ENCODE measurements around the gene KCNJ15. TPM values are rescaled to one million over a fixed set of nuclear protein-coding genes. Genes with fewer than 3 reads are reported as not detected.

Gene KCNJ15
- total RNA-seq, 4 donors from 2014 or later, result 5.8 TPM; not detected in 3

DNA sequence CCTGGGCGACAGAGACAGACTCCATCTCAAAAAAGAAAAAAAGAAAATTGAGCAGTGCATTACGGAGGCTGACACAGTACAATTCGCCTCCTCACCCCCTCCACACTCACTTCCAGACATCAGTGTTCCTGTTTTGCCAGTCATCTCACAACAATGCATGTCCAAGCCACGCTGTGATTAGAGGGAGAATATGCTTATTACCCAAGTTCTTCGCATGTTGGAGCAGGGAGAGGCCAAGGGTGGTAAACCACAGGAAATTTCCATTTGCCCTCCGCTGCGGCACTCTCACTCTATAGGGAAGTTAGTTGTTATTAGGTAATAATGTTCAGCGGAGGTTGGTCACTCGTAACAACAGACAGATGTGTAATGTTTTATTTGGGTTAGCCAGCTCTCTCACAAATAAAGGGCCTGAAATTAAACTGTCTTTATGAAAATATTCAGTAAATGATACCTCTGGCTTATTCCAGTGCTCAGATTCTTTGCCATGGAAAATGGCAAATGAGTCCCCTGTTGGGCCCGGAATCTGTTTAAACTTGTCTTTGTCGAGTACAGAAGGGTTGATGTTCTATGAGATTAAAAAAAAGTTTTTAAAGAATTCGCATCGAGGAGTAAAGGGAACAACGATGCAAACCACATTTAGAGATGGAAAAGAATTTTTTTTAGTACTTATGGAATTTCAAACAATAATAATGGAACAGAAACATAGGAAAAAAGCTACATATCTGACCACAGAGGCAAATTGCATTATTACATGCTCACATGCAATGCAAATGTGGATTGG is 33.1 kb downstream of the KCNJ15 start:
- Histone ChIP-seq H3K4me3 (no peak overlapping the region), H3K27ac (no peak overlapping the region), H3K4me1 (no peaks in the 10 kb centered on the region), H3K9me3 (no peaks in the 10 kb centered on the region), H3K36me3 (no peaks in the 10 kb centered on the region), H3K27me3 (no peaks in the 10 kb centered on the region)
- TF ChIP-seq, protein P1, sequence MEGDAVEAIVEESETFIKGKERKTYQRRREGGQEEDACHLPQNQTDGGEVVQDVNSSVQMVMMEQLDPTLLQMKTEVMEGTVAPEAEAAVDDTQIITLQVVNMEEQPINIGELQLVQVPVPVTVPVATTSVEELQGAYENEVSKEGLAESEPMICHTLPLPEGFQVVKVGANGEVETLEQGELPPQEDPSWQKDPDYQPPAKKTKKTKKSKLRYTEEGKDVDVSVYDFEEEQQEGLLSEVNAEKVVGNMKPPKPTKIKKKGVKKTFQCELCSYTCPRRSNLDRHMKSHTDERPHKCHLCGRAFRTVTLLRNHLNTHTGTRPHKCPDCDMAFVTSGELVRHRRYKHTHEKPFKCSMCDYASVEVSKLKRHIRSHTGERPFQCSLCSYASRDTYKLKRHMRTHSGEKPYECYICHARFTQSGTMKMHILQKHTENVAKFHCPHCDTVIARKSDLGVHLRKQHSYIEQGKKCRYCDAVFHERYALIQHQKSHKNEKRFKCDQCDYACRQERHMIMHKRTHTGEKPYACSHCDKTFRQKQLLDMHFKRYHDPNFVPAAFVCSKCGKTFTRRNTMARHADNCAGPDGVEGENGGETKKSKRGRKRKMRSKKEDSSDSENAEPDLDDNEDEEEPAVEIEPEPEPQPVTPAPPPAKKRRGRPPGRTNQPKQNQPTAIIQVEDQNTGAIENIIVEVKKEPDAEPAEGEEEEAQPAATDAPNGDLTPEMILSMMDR (IDR thresholded peaks at IDR 0.05), result no peak
- TF ChIP-seq POLR2A (IDR thresholded peaks at IDR 0.05), result no peak
- DNase-seq, result no peak

DNA sequence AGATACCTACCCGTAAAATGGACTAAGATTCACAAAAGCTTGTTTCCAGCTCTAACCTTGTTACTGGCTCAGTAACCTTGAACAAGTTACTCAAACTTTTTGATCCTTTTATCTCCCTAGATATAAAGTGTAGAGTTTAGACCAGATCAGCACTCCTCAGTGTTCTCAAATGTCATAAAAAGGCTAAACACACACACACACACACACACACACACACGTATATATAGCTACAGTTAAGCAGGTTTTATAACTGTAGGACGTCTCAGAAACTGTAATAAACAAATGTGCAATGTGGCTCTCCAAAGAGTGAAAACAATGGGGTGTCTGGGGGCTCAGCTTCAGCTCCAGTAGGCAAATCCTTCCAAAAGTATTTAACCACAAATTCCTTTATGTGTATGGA is 34.0 kb downstream of the KCNJ15 start:
- no peaks in the 10 kb centered on the region for H3K4me1 ChIP-seq
- no peak for TF ChIP-seq POLR2A (IDR thresholded peaks at IDR 0.05)
- TF ChIP-seq, protein P1 (IDR thresholded peaks at IDR 0.05), result no peak
- no peaks in the 10 kb centered on the region for H3K36me3 ChIP-seq
- no peaks in the 10 kb centered on the region for H3K9me3 ChIP-seq
- no peak overlapping the region for H3K4me3 ChIP-seq
- no peak overlapping the region for H3K27ac ChIP-seq
- no peak for DNase-seq
- no peaks in the 10 kb centered on the region for H3K27me3 ChIP-seq

DNA sequence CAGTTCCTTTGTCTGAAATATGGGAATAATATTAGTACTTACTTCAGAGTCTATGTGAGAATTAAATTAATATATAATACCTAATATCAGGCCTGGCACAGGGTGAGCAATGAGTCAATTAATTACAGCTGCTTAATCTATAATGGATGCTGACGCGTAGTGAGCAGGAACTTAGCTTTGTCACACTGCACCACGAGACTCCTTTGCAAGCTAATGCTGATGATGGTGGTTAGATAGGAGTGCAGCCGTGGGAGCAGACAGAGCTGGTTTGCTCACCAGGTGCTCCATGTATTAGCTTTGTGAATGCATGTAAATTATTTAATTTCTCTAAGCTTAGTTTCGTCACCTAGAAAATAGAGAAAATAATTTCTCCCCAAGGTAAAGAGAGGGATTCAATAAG is 35.1 kb downstream of the KCNJ15 start:
- no peaks in the 10 kb centered on the region for H3K9me3 ChIP-seq
- no peak for DNase-seq
- no peak overlapping the region for H3K4me3 ChIP-seq
- no peak overlapping the region for H3K27ac ChIP-seq
- H3K4me1 ChIP-seq, result no peaks in the 10 kb centered on the region
- H3K36me3 ChIP-seq, result no peaks in the 10 kb centered on the region
- TF ChIP-seq POLR2A (IDR thresholded peaks at IDR 0.05), result no peak
- TF ChIP-seq, protein P1 (IDR thresholded peaks at IDR 0.05), result no peak
- no peaks in the 10 kb centered on the region for H3K27me3 ChIP-seq

DNA sequence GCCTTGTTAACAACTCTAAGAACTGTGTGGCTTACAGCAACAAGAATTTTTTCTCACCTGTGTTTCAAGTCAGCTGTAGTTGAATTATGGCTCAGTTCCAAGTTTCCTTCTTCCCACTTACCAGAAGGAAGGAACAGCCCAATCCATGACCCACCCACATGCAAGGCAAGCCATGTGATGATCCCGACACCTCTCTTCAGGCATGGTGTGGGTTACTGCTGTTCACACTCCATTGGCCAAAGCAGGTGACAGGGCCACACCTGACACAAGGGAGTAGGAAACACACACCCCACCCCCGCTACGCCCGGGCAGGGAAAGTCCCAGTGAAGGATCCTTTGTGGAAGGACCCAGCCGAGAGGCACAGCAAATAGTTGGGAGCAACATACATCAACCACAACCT is 36.3 kb downstream of the KCNJ15 start:
- Histone ChIP-seq H3K27me3 (no peaks in the 10 kb centered on the region), H3K4me3 (no peak overlapping the region), H3K9me3 (no peaks in the 10 kb centered on the region), H3K36me3 (no peaks in the 10 kb centered on the region), H3K27ac (no peak overlapping the region), H3K4me1 (no peaks in the 10 kb centered on the region)
- TF ChIP-seq POLR2A (IDR thresholded peaks at IDR 0.05), result no peak
- TF ChIP-seq, protein P1 (IDR thresholded peaks at IDR 0.05), result no peak
- no peak for DNase-seq

DNA sequence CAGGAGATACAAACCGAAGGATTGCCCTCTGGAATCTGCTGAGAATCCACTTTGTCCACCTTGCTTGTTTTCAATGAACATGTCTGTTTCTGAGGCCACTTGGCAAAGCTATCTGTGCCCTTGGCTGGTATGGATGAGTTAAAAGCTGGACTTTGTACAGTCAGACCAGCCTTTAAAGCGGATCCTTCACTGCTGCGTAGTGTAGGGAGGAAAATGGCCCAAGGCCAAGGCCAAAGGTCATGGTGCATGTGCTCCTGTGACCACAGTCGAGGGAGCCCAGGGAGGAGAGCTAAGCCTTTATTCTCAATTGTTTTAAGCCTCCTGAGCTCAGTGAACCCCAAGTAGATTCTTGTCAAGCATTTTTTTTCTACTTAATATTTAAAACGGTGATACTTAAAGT is 37.0 kb downstream of the KCNJ15 start:
- Histone ChIP-seq H3K27ac (no peak overlapping the region), H3K4me1 (no peaks in the 10 kb centered on the region), H3K36me3 (no peaks in the 10 kb centered on the region), H3K9me3 (no peaks in the 10 kb centered on the region), H3K27me3 (no peaks in the 10 kb centered on the region), H3K4me3 (no peak overlapping the region)
- DNase-seq, result no peak
- TF ChIP-seq, protein P1 (IDR thresholded peaks at IDR 0.05), result no peak
- no peak for TF ChIP-seq POLR2A (IDR thresholded peaks at IDR 0.05)

Measured in Peyer's patch (tissue), 4 donors.